GM18502 (cell line): ENCODE data around the gene PTPRN2.

Source experiments
- ATAC-seq: cut with Tn5 transposase; IDR thresholded peaks from one replicate; pipeline ENCODE4 v1.9.1; 2021; ENCODE audit warnings: mild to moderate bottlenecking; ENCODE audit not compliant: unreplicated experiment, poor library complexity

The PTPRN2 gene

DNA sequence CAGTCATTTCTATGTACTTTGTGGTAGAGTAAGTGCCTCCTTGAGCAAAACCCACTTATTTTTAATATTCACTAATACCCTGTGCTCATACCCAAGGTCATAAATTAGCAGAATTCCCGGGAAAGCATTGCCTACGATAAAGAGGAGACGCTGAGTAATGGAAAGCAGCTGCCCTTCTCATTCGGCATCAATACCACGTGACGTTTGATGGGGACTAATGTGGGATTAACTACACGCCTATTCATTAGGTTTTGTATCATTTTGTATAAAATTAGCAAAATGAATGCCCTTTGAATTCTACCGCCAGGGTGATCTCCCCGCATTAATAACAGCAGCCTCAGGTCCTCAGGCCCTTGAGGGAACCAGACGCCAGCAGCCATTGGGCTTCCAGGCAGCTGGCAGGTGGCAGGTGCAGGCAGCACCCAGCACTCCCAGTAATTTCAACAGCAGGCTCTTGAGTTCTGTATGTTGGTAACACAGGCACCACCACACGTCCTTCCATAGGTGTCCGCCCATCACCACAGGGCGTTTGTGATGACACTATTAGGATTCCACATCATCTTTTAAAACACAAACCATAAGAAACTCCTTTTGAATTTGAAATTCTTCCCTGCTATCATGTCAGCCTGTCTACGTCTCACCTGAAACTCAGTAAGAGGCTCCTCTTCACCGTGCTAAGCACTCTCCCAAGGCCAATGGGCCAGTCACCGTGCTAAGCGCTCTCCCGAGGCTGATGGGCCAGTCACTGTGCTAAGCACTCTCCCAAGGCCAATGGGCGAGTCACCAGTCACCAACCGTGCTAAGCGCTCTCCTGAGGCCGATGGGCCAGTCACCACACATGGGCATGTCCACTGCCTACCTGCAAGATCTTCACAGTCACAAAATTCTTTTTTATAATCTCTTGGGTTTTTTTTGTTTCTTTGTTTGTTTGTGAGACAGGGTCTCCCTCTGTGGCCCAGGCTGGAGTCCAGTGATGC, 509.4 kb downstream of the PTPRN2 start:
- no peak for ATAC-seq

DNA sequence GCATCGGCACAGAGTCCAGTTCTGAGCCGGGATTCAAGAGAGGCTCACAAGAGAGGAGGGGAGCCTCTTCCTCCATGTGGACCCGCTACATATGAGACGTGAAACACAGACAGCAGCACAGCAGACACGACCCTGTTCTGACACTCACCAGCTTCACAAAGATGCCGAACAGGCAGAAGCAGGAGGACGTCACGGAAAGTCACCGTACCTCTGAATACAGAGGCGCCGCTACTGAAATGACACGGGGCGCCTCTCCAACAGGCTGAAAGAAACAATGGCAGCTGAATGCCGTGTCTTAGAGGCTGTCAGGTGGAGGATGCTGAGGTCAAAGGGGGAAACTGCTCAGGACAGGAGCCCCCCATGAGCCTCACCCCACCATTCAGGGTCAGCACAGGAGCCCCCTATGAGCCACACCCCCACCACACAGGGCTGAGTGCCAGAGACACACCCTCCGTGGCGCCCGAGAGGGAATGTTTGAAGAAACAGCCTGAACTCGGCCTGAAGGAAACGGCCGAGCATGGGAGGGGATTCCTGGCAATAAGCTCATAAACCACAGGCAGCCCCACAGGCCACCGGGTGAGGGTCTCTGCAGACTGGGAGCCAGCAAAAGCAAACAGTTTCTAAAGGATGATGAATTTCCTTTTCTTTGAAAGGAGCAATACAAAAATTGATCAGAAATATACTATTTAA, 510.3 kb downstream of the PTPRN2 start:
- no peak for ATAC-seq

DNA sequence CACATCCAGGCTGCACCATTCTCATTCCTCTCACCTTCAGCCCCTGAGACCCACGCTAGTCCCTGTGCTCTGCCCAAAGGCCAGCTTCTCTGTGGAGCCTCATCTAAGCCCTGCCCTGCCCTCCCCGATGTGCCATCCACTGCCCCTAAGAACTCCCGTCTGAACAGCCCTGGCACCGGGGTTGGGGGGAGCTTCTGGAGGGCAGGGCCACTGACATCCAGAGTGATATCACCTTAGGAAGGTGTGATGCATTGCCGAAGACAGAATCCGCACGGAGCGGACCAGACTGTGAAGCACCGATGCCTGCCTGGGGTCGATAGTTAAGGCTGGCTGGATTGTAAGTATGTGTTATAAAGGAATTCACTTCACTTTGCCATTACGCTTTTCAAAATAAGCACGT, 511.0 kb downstream of the PTPRN2 start:
- no peak for ATAC-seq

DNA sequence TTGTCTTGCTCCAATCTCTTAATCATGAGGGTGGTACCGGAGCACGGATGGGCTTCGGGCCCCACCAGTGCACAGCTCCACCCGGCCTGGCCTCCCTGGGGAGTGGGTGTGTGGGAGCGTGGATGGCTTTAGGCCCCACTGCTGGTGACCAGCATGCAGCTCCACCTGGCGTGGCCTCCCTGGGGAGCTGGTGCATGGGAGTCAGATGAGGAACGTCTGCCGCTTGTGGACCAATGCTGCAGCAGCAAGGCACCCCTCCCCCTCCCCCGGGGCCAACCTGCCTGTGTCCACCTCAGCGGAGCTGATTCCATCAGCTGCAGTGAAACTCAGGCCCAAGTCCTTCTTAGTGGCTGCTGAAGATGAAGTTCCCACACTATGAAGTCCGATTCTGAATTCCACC, 511.4 kb downstream of the PTPRN2 start:
- no peak for ATAC-seq

DNA sequence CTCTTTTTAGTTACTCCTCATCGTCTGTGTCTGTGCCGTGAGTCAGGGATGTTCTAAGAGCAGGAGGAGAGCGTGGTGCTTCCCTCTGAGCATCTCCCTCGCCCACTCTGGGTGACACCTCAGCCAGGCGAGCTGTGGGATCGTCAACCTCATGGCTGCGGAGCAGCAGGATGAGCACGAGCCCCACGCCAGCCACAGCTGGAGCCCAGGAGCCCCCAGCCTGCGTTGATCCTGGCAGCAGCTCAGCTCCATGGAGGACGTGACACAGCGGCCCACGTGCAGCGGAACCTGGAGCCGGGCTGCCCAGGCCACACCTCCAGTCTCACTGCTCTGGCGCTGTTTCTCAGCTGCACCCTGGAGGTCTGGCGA, 512.0 kb downstream of the PTPRN2 start:
- ATAC-seq = no peak

DNA sequence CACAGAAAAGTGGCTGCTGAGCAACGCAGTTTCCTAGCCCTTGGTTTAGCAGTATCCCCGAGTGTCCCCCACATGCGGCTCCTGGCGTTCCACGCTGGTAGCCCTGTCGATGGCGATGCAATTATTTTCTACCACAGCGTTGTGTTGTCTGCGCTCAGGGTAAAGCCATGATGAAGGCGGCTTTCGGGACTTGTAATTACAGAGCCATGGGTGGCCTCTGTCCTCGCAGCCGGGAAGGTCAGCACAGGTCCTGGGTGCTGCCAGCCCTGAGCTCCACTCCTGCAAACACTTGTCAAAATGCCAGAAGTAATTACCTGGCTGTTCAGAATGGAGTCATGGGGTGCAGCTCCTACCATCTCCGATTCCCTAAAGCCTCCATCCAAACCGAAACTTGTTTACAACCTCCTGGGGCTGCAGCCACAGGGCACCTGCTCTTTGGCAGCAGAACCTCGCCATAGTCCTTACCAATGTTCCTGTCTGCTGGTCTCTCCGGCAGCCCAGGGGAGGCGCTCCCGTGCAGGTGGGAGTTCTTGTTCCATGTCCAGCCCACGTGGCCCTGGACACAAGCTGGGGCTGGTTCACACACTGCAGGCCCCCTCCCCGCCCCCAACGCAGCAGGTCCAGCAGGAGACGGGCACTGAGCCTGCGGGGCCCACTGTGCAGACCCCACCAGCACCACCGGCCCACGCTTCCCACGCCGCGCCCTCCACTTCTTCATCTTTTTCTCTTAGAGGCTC, 512.6 kb downstream of the PTPRN2 start:
- ATAC-seq = no peak

DNA sequence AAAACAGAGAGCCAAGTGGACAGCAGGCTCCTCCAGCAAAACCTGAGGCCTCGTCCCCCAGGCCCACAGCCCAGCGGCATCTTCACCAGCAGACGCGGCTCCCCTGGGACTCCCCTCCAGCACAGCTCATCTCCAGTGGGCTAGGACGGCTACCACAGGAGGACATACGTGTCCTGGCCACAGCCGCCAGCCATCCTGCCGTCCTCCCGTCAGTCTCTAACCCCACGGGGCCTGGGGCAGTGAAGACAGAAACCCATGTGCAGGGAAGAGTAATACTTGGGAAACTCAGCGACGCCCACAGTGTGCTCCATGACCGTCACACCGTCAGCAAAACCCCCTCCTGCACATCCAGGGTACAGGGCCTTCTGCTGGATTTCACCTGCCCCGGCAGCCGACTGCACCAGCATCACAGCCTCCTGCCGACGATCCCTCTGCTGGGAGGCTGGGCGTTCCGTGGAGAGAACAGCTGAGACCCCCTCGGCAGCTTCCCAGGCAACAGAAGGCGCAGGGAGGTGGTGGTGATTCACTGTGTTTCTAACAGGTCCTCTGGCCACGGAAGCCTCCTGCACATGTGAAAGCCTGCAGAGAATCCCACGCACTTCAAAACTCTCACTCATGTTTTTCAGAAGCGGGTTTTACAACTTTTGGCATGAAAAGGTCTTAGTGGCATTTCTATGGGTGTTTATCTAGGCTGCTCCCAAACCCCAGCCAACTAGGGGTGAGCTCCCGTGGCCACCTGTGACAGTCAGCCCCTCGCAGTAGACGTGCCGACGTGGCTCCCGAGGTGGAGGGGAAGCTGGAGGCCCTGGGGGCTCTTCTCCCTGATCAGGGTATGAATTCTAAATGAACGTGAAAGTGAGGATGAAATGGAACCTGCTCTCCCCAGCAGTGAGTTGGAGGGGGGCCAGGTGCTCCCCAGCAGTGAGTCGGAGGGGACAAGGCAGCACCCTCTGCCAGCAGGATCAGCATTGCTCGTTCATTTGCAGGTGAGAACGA, 513.5 kb downstream of the PTPRN2 start:
- no peak for ATAC-seq

DNA sequence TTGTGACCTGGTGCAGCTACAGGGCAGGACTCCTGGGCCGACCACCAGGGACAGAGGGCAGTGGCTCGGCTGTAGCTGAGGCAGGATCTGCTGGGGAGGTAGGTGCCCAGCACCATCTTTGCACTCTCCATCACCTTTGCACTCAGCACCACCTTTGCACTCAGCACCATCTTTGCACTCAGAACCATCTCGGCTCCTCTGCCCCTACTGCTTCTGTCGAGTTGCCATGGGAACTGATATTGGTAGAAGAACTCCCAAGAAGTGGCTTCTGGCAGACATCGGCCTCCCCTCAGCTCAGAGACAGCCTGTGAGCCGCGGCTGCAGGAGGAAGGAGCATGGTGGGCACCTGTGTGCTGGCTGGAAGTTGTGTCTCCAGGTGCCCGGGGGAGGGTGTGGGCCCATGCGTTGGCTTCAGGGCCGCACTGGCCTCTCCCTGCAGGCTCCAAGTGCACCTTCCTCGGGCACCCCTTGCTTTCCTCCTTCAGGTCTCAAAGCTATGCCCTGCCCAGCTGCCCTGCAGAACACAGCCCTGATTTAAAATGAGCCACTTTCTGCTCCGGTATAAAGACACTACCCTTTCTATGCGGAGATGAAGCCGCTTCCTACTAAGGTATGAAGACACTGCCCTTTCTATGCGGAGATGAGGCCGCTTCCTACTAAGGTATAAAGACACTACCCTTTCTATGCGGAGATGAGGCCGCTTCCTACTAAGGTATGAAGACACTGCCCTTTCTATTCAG, 514.5 kb downstream of the PTPRN2 start:
- ATAC-seq = no peak

DNA sequence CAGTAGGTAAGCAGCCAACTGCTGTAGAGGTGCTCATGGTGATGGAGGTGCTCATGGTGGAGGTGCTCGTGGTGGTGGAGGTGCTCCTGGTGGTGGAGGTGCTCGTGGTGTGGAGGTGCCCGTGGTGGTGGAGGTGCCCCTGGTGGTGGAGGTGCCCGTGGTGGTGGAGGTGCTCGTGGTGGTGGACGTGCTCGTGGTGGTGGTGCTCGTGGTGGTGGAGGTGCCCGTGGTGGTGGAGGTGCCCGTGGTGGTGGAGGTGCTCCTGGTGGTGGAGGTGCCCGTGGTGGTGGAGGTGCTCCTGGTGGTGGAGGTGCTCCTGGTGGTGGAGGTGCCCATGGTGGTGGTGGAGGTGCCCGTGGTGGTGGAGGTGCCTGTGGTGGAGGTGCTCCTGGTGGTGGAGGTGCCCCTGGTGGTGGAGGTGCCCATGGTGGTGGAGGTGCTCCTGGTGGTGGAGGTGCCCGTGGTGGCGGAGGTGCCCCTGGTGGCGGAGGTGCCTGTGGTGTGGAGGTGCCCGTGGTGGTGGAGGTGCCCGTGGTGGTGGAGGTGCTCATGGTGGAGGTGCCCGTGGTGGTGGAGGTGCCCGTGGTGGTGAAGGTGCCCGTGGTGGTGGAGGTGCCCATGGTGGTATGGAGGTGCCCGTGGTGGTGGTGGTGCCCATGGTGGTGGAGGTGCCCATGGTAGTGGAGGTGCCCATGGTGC, 517.3 kb downstream of the PTPRN2 start:
- no peak for ATAC-seq

DNA sequence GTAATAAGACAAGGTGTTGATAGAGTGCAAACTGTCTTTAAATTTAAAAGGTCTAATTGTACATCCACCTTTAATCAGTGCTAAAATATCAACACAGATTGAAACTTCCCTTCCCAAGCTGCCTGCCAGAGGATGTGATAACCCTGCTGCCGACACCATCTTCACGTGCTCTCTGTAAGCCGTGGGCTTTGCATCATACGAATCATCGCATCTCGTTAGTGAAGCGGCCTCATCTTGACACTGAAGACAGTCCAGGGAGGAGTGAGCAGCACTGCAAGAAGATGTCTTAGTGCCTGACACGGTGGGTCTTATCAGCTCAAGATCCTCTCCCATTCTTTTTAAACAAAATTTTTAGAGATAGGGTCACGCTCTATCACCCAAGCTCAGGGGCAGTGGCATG, 518.8 kb downstream of the PTPRN2 start:
- ATAC-seq = no peak

DNA sequence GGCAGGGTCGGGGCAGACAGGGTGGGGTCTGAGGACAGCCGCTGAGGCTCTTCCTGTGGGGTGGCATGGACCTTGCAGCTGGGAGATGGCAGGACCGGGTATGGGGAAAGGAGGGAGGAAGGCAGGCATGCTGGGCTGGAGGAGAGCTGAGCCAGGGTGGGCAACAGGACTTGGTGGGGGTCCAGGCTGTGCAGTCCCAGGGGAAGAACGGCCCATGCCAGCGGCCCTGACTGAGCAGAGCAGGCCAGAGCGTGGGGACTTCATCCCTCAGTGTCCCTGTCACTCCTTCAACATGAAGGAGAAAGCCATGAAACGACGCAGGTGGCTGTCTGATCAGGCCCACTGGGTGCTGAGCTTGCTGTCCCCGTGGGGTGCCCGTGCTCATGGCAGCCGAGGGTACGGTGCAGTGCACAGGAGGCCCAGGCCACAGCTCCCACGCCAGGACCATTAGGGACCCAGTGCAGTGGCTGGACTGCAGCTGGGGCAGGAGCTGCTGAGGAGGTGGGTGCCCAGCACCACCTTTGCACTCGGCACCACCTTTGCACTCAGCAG, 519.6 kb downstream of the PTPRN2 start:
- no peak for ATAC-seq

DNA sequence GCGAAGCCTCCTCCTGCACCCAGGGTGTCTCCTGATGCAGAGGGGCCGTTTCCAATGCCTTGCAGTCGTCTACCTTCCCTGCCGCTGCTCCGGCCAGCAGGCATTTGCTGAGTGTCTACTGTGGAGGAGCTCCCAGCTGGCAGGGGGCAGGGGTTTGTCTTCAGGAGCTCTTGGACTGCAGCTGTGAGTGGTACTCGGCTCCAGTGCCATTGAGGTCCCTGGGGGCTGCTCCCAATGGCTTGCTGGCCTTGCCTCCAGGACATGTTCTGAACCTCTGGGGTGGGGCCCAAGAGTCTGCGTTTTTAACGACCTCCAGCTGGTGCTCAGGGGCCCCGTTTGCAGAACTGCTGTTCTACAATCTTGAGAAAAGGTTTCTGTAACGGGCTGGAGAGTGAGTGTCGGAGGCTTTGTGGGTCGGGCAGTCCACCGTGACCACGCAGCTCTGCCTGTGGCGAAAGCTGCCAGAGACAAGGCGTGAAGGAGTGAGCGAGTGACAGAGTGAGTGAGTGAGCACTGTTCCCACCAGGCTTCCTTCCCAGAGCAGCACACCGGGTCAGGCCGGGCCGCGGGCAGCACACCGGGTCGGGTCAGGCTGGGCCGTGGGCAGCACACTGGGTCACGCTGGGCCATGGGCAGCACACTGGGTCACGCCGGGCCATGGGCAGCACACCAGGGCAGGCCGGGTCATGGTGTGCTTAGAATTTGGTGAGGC, 520.2 kb downstream of the PTPRN2 start:
- ATAC-seq = no peak

DNA sequence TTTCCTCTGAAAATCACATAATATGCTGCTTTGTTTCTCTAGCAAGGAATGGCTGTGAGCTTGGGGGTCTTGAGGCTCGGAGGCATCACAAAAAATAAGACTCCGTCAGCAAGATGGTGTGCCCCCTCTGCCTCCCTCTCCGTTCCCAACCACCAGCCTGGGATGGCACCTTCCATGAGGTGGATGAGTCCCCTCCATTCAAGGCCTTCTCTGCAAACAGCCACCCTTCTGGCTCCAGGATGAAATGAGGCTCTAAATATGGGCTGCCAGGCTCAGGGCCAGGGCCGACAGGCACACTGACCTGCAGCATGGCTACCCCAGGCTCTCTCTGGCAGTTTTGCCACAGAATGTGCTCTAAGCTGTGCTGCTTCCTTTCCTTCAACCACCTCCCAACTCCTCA, 521.5 kb downstream of the PTPRN2 start:
- ATAC-seq = no peak

DNA sequence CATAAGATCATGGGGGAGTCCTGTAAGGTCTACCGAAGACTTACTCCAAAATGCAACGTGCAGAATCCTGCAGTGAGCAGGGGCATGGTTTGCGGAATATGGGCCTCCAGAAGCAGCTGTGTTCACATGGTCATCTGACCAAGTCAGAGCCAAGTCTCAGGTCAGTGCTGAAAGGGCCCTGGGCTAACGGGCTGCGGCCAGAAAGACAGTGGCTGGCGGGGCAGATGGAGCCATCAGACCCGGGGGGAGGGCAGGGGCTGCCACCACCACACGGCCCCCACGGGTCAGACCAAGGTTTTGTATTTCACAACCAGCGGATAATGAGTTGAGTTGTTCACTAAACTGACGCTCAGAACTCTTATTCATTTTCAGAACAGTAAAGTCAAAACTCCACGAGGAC, 522.3 kb downstream of the PTPRN2 start:
- ATAC-seq = no peak

DNA sequence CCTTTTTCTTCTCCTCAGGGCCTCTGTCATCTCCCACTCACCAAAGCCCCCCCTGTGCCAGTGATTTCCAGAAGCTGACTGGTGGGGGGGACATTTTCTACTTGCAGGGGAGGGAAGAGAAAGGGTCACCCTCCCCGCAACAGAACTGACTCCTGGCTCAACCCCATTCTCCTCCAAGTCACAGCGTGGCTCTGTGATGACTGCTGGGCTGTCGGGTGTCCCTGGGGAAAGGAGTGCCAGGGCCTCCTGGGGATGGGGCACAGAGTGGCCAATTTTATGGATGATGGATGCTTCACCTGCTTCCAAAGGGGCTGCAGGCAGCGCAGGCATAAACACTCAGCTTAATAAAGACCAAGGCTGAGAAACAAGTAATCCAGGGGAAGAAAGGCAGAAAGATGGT, 523.0 kb downstream of the PTPRN2 start:
- no peak for ATAC-seq

DNA sequence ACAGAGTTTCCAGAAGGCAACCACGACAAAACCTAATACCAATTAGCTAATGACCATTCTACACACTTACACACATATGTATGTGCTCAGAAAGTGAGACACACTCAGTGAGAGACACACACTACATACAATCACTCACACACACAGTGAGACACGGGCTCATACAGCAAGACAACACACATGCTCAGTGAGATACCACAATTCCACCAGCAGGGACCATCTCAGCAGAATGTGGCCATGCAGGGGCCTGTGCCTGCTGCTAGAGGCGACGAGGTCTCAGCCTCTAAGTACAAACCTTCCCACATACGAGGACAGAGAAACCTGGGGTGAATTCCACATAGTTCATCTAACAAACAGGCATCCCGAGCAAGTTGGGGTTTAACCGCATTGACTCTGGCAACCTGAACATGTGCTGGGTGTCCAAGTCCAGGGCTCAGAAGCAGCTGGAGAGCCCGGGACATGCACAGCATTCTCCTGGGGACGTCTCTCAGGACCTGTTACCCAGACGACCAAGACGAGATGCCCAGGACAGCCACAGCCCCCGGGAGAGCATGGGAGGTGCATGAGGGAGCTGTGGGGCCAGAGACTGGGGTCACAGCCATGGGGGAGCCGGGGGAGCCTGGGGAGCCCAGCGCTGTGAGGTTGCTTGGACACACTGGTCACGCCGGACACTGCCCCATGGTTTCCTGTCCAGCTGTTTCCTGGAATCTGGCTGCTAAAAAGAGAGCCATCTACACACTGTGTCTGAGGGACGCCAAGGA, 523.6 kb downstream of the PTPRN2 start:
- no peak for ATAC-seq

DNA sequence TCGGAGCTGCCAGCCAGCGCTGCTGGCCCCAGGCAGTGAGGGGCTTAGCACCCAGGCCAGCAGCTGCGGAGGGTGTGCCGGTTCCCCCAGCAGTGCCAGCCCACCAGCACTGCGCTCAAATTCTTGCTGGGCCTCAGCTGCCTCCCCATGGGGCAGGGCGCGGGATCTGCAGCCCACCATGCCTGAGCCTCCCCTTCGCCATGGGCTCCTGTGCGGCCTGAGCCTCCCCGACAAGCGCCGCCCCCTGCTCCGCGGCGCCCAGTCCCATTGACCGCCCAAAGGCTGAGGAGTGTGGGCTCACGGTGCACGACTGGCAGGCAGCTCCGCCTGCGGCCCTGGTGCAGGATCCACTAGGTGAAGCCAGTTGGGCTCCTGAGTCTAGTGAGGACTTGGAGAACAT, 525.0 kb downstream of the PTPRN2 start:
- ATAC-seq = no peak
